ENCODE measurements around the gene CDH22. TPM values are rescaled to one million over a fixed set of nuclear protein-coding genes. Genes with fewer than 3 reads are reported as not detected.

Gene CDH22
- total RNA-seq, 1 donor from 2014 or later = 1.7 TPM

GRCh38 chr20:46305331-46305972 lies 2.8 kb downstream of the CDH22 start:
- DNase-seq (ENCODE audit: extremely low spot score in 2 of 2) = no peak
- intact Hi-C loops (cut with DNase I) = no loop called here
- TF ChIP-seq POLR2AphosphoS5 (IDR thresholded peaks at IDR 0.05; ENCODE audit: insufficient read depth in 1 of 2, low read depth in 1 of 2) (no peak), CTCF (IDR thresholded peaks at IDR 0.05) (no peak), POLR2A (IDR thresholded peaks at IDR 0.05) (no peak)
- H3K4me3 ChIP-seq = no peak overlapping the region
- H3K27me3 ChIP-seq = no peaks in the 10 kb centered on the region
- peaks cover 18% of the 10 kb centered on the region for H3K4me1 ChIP-seq
- H3K36me3 ChIP-seq = no peaks in the 10 kb centered on the region
- no peaks in the 10 kb centered on the region for H3K9me3 ChIP-seq
- no peak overlapping the region for H3K27ac ChIP-seq

GRCh38 chr20:46304852-46305251 lies 3.4 kb downstream of the CDH22 start:
- H3K9me3 ChIP-seq = no peaks in the 10 kb centered on the region
- peaks cover 18% of the 10 kb centered on the region for H3K4me1 ChIP-seq
- no peak overlapping the region for H3K4me3 ChIP-seq
- H3K27ac ChIP-seq = no peak overlapping the region
- intact Hi-C loops (cut with DNase I) = no loop called here
- TF ChIP-seq POLR2AphosphoS5 (IDR thresholded peaks at IDR 0.05; ENCODE audit: insufficient read depth in 1 of 2, low read depth in 1 of 2) (no peak), POLR2A (IDR thresholded peaks at IDR 0.05) (no peak), CTCF (IDR thresholded peaks at IDR 0.05) (no peak)
- no peaks in the 10 kb centered on the region for H3K27me3 ChIP-seq
- DNase-seq (ENCODE audit: extremely low spot score in 2 of 2) = no peak
- H3K36me3 ChIP-seq = no peaks in the 10 kb centered on the region

DNA sequence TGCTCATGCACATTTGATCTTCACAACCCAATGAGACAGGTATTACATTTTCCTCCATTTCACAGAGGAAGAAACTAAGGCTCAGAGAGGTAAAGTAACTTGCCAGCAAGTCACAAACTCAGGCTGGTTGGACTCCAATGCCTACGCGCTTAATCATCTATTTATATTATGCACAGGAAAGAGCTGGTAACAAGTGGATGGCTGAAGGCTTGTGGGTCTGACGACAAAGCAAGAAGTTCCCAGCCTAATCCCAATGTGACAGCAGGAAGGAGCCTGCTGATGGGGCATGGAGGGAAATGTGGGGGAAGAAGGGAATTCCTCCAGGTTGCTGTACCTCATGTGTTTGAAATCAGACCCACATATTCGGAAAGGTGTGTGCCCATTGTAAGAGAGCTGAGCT lies 3.9 kb downstream of the CDH22 start:
- no peaks in the 10 kb centered on the region for H3K36me3 ChIP-seq
- H3K4me1 ChIP-seq = peaks cover 18% of the 10 kb centered on the region
- H3K27ac ChIP-seq = no peak overlapping the region
- H3K9me3 ChIP-seq = no peaks in the 10 kb centered on the region
- H3K27me3 ChIP-seq = no peaks in the 10 kb centered on the region
- intact Hi-C loops (cut with DNase I) = no loop called here
- TF ChIP-seq POLR2A (IDR thresholded peaks at IDR 0.05) (no peak), CTCF (IDR thresholded peaks at IDR 0.05) (no peak), POLR2AphosphoS5 (IDR thresholded peaks at IDR 0.05; ENCODE audit: insufficient read depth in 1 of 2, low read depth in 1 of 2) (no peak)
- no peak overlapping the region for H3K4me3 ChIP-seq
- DNase-seq (ENCODE audit: extremely low spot score in 2 of 2) = no peak

DNA sequence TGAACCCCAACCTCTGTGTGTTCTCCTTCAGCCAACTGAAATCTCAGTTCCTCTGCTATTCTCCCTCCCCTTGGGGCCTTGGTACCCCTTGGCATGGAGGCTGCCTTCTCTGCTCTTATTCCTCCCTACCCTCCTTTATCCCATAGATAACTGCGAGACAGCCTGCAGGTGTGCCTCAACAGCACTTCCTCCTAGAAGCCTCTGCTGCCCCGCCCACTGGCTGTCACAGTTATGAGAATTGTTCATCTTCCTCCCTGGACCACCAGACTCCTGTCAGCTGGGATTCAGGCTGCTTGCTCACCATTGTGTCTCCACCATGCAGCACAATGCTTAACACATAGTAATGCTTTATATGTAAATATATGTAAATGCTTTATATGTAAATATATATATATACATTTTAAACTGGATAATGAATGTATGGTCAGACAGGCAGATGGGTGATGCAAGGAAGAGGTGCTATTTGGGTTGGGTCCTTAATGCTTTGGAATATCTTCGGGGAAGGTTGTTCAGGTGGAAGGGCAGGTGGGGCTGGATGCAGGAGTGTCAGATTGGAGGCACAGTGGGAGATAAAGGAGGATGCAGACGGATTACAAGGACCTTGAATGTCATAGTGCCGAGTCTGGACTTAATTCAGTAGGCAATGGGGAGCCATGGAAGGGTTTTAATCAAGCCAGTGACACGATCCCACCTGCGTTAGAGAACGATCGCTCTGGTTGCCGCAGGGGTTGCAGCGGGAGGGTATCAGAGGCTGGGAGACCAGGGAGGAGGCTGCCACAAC lies 4.9 kb downstream of the CDH22 start:
- TF ChIP-seq POLR2A (IDR thresholded peaks at IDR 0.05) = no peak
- no peak for TF ChIP-seq POLR2AphosphoS5 (IDR thresholded peaks at IDR 0.05; ENCODE audit: insufficient read depth in 1 of 2, low read depth in 1 of 2)
- TF ChIP-seq CTCF (IDR thresholded peaks at IDR 0.05) = no peak
- Histone ChIP-seq H3K4me3 (no peak overlapping the region), H3K9me3 (no peaks in the 10 kb centered on the region), H3K27ac (no peak overlapping the region), H3K27me3 (no peaks in the 10 kb centered on the region), H3K36me3 (no peaks in the 10 kb centered on the region), H3K4me1 (peaks cover 12% of the 10 kb centered on the region)
- DNase-seq (ENCODE audit: extremely low spot score in 2 of 2) = no peak
- intact Hi-C loops (cut with DNase I) = no loop called here

GRCh38 chr20:46302106-46302505 lies 6.2 kb downstream of the CDH22 start:
- intact Hi-C loops (cut with DNase I) = no loop called here
- TF ChIP-seq POLR2AphosphoS5 (IDR thresholded peaks at IDR 0.05; ENCODE audit: insufficient read depth in 1 of 2, low read depth in 1 of 2) (no peak), POLR2A (IDR thresholded peaks at IDR 0.05) (no peak), CTCF (IDR thresholded peaks at IDR 0.05) (no peak)

More at GRCh38 chr20:46302106-46302505, 6.2 kb downstream of the CDH22 start:
- H3K4me1 ChIP-seq = peaks cover 4% of the 10 kb centered on the region
- no peak for DNase-seq (ENCODE audit: extremely low spot score in 2 of 2)
- no peaks in the 10 kb centered on the region for H3K27me3 ChIP-seq
- H3K9me3 ChIP-seq = no peaks in the 10 kb centered on the region
- no peaks in the 10 kb centered on the region for H3K36me3 ChIP-seq
- no peak overlapping the region for H3K27ac ChIP-seq
- no peak overlapping the region for H3K4me3 ChIP-seq
